HG02610 (cell line): ENCODE results near the gene FZD7.

Experiments
- ATAC-seq: cut with Tn5 transposase; IDR thresholded peaks from one replicate; pipeline ENCODE4 v1.9.1; 2021; ENCODE audit warnings: mild to moderate bottlenecking, moderate library complexity; ENCODE audit not compliant: unreplicated experiment

Gene FZD7

DNA sequence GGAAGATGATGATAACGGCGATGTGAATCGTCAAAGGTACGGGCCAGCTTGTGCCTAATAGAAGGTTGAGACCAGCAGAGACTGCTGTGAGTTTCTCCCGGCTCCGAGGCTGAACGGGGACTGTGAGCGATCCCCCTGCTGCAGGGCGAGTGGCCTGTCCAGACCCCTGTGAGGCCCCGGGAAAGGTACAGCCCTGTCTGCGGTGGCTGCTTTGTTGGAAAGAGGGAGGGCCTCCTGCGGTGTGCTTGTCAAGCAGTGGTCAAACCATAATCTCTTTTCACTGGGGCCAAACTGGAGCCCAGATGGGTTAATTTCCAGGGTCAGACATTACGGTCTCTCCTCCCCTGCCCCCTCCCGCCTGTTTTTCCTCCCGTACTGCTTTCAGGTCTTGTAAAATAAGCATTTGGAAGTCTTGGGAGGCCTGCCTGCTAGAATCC, 3.0 kb downstream of the FZD7 start:
- ATAC-seq: no peak

DNA sequence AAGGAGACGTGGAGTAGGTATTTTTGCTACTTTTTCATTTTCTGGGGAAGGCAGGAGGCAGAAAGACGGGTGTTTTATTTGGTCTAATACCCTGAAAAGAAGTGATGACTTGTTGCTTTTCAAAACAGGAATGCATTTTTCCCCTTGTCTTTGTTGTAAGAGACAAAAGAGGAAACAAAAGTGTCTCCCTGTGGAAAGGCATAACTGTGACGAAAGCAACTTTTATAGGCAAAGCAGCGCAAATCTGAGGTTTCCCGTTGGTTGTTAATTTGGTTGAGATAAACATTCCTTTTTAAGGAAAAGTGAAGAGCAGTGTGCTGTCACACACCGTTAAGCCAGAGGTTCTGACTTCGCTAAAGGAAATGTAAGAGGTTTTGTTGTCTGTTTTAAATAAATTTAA, 3.4 kb downstream of the FZD7 start:
- no peak for ATAC-seq

GRCh38 chr2:202038471-202039277, 5.0 kb downstream of the FZD7 start:
- no peak for ATAC-seq

DNA sequence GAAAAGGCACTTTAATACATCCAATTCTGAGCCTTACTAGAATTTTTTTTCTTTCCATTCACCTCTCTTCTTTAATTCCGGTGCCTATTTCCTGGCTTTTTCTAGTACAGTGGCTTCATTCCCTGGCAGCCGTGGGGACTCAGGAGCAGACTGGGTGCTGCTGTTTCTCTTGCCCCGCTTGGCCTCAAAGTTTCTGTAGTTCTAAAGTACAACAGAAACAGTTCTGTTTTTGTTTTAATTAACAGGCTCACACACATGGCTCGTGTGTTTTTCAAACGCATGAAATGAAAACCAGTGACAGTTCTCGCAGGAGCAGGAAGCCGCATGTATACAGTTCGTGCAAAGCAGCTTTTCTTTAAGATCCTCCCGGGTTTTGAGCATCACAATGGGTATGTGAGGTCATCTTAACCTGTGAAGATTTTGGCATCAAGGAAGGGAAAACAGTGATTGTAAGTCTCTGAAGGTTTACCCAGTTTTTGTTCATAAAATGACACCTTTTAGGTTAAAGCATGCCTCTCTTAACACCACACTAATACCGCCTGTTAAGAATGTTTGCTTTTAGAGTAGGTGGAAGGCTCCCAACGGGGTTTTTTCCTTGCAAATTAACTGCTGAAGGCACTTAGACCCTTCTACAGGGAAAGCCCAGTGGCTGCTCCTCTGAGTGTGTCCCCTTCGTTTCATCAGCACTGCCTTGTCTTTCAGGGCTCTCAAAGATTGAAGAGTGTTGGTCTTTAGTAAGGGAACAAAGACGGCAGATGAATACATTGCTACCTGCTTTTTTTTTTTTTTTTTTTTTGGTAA, 5.8 kb downstream of the FZD7 start:
- ATAC-seq: no peak

DNA sequence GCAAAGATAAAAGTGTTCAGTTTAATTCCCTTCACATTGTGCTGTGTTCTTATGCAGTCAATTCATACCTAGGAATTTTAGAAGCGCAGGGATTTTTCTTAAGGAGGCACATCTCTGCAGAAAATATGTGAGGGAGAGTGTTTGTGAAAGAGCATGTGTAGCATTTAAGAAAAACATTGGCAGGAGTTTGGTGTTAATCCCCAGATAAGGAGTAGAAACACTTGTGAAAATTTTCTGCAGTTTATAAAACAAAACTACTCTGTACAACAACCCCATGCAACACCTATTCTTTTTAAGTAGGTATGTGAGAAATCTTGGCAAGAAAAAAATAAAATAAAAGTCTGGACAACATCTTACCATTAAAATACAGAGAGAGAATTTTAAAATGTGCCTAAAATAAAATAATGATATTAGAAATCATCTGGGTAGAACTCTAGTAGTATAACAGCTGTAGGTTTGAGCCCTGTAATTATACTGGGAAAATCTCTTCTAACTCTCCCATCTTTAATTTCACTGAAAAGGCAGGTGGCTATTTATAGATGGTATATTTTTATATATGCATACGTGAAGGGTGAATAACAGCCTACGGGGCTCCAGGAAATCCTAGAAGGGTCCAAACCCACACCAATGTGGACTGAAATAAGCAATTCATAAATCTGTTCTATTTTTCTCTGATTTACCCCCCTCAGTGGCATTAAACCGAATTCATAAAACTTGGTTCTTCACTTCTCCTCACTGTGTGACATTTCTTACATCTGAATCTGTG, 6.6 kb downstream of the FZD7 start:
- no peak for ATAC-seq

DNA sequence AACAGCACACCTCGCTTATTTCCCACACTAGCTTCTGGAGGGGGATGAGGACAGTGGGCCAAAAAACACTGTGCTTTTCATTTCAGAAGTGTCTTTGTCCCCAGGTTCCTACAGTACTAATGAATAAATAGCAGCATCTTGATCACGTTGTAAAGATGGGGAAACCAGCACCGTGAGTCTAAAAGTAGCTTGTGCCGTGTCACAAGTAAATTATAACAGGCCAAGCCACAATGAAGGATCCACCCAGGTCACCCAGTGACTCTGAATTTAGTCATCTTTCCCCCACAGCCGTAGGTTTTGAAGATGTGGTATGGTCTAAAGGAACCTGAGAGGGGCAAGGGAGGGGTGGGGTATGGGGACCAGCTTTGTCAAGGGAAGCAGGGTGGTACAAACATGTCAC, 8.8 kb downstream of the FZD7 start:
- ATAC-seq: no peak

DNA sequence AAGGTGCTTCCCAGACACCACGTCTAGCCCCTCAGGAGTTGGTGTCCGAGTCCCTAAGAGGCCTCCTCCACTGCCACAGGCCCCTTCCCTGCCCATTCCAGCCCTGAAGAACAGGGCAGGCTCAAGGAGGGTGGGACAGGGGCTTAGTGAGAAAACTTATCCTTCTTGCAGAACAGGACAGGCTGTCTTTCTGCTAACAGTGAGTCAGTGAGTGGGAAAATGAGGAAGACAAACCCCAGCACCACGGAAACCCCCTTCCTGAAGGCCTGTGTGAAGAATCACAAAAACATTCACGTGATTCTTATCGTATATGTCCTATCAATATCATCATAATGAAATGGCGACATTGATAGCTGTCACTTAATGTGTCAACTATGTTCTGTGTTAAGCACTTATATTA, 9.8 kb downstream of the FZD7 start:
- ATAC-seq: no peak

- no peak for ATAC-seq
Measured at GRCh38 chr2:202044777-202045176, 11.1 kb downstream of the FZD7 start.

DNA sequence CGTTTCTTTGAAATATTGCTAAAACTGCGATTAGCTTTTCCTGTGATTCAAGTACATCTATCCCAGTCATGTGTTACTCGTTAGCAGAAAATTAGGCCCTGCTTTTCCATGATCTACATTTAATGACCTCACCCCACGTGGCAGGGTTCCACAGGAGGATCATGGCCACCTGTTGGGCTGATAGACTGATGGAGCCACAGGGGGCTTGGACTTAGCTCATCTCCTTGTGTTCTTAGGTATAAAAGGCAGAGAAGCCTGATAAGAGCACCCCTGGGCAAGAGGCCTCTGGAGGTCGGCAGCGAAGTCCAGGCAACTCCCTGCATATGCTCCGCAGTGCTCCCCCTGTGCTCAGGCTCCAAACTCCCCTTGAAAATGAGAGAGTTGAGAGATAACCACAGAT, 12.9 kb downstream of the FZD7 start:
- no peak for ATAC-seq

DNA sequence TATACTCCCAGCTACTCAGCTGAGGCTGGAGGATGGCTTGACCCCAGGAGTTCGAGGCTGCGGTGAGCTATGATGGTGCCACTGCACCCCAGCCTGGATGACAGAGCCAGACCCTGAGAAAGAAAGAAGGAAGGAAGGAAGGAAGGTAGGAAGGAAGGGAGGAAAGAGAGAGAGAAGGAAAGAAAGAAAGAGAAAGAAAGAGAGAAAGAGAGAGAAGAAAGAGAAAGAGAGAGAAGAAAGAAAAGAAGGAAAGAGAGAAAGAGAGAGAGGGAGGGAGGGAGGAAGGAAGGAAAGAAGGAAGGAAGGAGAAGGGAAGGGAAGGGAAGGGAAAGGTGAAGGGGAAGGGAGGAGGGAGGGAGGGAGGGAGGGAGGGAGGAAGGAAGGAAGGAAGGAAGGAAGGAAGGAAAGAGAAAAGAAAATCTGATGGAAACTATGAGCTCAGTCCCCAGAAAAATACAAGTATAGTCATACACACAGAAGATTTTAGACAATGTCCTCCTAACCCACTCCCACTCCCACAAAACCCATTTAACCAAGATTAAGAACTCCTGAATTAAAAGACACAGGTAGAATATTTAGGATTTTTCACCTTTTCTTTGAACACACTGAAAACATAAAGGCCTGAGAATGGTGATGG, 15.6 kb downstream of the FZD7 start:
- ATAC-seq: no peak

GRCh38 chr2:202049840-202050239, 16.2 kb downstream of the FZD7 start:
- no peak for ATAC-seq

DNA sequence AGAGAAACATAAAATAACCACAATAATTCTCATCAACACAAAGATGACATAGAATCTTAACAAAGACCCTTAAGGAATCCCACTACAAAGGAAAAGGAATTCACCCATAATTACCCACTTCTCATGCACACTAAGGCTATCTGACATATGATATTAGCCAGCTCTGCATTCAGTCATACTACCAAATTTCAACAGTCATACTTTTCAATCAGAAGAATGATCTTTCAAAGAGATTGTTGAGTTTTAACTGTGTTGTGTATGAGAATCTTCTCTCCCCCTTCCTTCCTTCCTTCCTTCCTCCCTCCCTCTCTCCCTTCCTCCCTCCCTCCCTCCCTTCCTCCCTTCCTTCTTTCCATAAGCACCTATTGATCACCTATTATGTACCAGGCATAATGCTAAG, 17.0 kb downstream of the FZD7 start:
- no peak for ATAC-seq

DNA sequence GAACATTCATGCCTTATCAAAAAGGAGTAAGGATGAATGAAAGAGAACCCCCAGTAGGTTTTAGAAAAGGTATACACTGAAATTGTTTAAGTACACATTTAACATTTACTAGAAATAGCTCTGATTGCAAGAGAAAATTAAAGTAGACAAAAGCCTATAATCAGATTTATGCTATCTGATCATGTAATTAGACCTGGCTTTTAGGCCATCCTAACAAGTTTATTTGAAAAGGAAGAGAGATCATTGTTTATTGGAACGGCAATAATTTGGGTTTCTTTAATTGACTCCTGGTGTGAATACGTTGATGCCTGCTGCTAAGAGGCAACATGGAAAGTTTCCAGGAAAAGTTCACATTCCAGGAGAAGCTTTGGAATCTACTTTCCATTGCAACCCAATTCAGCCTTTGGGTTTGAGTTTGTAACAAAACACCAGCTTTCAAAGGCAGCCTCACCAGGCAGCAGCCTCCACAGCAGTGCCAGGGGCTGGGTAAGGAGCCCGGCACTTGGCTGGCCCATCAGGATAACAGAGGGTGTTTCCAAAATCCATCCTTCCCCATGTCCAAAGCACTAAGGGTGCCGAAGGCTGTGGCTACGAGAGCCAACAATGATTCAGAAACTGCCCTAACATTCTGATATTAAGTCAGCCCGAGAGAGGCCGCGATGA, 18.0 kb downstream of the FZD7 start:
- ATAC-seq: no peak

DNA sequence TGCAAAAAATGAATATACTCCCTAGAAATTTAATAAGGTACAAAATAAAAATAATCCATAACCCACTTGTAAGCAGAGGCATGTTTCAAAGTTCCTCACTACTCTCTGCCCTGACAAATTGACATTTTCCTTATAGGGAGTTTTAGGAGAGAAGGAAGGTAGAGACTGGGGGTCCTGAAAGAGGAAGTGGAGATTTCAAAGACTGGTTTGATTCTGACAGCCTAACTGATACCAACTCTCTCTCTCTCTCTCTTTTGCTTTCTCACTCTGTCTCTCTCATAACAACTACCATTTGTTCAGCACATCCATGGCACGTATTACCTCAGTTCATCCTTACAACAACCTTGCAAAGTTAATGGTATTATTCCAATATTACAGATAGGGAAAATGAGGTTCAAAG, 18.6 kb downstream of the FZD7 start:
- no peak for ATAC-seq

DNA sequence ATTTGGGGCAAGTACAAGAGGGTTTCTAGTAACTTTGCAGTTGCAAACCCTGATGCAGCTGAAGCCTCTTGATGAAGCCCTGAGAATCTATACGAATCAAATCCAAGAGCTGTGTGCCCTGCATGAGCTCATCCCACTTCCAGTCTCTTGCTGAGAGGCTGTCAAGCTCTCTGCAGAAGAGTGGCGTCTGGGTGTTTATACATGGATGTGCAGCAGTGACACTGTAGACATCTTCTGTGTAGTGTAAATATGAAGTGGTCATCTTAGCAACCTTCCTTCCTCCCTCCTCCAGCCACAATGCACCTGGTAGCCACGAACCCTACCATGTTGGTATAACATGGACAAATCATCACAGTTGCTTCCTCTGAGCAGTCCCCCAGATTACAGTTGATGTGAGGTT, 21.0 kb downstream of the FZD7 start:
- no peak for ATAC-seq

GRCh38 chr2:202056611-202057010, 23.0 kb downstream of the FZD7 start:
- ATAC-seq: no peak

DNA sequence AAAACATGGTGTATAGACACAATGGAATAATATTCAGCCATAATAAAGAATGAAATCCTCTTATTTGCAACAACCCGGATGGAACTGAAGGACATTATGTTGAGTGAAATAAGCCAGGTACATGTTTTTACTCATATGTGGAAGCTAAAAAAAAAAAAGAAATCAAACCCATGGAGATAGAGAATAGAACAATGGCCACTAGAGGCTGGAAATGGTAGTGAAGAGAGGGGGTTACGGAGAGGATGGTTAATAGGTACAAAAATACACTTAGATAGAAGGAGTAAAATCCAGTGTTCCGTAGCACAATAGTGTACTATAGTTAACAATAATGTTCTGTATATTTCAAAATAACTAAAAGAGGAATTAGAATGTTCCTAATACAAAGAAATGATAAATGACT, 26.6 kb downstream of the FZD7 start:
- ATAC-seq: no peak

DNA sequence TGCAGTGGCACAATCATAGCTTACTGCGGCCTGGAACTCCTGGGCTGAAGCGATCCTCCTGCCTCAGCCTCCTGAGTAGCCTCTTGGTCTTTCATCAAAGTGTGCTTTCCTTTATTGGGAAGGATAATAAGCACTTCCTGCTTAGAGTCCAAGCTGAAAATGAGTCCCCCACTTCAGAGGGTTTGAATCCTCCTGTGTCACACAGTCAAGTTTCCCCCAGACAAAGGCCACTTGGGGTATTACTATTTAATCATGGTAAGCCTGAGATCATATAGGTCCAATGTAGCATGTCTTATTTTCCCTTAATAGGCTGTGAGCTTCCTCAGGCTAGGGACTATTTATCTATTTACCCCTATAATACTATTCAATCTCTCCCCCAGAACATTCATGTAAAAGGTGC, 28.0 kb downstream of the FZD7 start:
- ATAC-seq: no peak

DNA sequence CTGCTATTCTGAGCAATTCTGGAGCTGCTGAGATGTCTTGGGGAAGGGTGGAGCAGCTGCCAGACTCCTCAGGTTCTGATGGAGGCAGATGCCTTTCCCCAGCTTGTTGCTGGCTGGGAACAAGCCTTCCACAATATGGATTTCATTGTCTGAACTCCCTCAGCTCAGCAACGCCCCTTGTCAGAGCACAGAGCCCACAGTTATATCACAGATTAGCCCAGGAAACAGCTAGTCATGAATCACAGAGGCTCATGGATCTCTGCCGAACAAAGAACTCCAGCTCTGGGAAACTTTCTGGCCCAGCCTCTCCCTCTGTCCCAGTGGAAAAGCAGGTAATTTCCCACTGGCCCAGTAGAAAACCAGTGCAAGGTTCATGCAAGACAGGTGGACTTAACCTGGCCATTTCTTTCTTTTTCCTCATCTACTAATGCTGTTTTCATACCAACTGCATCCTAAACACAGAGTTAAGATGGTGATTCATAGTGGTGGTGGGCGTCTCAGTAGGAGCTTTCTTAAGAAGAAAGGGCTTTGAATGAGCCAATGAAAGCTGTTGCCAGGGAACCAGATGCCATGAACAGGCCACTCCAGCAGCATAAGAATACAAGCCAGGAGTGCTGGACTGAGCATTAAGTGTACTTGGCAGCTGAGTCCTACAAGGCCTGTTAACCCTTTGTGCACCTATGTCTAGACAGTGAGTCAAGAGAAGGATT, 30.7 kb downstream of the FZD7 start:
- ATAC-seq: no peak

- no peak for ATAC-seq
Measured at GRCh38 chr2:202064881-202065230, 31.2 kb downstream of the FZD7 start.
